Spleen (tissue), 7 donors: Measurements from ENCODE around the gene ABHD12.

Experiments
- POLR2A ChIP-seq, 3 donors: fragments of 450-650 bp; IDR thresholded peaks; one replicate each; pipeline ENCODE4 v1.5.1; 2017; ENCODE audit warnings: antibody characterized with exemption in 3 of 3, mild to moderate bottlenecking in 1 of 3
- POLR2AphosphoS5 ChIP-seq, 3 donors: sonication (generic); formaldehyde crosslinking; IDR thresholded peaks; one replicate each; pipeline ENCODE4 v1.5.1; 2017; ENCODE audit warnings: antibody characterized with exemption in 3 of 3
- TF ChIP-seq, protein P1 (sequence below), 11 experiments: fragments of 200-600 bp in 7 of 11; fragments of 450-650 bp in 4 of 11; sonication (generic) in 4 of 11; IDR thresholded peaks in 8 of 11; conservative IDR thresholded peaks in 3 of 11; 1 replicate in 7 of 11; 2 replicates in 4 of 11; pipeline versions ENCODE4 v1.4.0 to v1.8.0; 2016 to 2021; ENCODE audit warnings: antibody characterized with exemption in 11 of 11, inconsistent platforms in 4 of 11, mild to moderate bottlenecking in 1 of 11
- donor health status: DM: no; HTN: no; CAD: no; lungs with moderate emphysema.
- donor health status: DM: no; HTN: no; CAD: no.
- donor health status: DM: no; HTN: no; CAD: no.

- TF ChIP-seq, protein P1, sequence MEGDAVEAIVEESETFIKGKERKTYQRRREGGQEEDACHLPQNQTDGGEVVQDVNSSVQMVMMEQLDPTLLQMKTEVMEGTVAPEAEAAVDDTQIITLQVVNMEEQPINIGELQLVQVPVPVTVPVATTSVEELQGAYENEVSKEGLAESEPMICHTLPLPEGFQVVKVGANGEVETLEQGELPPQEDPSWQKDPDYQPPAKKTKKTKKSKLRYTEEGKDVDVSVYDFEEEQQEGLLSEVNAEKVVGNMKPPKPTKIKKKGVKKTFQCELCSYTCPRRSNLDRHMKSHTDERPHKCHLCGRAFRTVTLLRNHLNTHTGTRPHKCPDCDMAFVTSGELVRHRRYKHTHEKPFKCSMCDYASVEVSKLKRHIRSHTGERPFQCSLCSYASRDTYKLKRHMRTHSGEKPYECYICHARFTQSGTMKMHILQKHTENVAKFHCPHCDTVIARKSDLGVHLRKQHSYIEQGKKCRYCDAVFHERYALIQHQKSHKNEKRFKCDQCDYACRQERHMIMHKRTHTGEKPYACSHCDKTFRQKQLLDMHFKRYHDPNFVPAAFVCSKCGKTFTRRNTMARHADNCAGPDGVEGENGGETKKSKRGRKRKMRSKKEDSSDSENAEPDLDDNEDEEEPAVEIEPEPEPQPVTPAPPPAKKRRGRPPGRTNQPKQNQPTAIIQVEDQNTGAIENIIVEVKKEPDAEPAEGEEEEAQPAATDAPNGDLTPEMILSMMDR (IDR thresholded peaks at IDR 0.05 in 8 of 11, conservative IDR thresholded peaks at IDR 0.05 in 3 of 11): no peak
- TF ChIP-seq POLR2AphosphoS5 (IDR thresholded peaks at IDR 0.05) (no peak), POLR2A (IDR thresholded peaks at IDR 0.05) (no peak)
Observed at GRCh38 chr20:25355866-25356265, 34.8 kb downstream of the ABHD12 start.
